ENCODE data around the gene RASL12. TPM values are rescaled to one million over a fixed set of nuclear protein-coding genes. Genes with fewer than 3 reads are reported as not detected.

The RASL12 gene
- total and polyA plus RNA-seq, 2 of the 4 experiments (the other 2 are of a cell fraction) = 0.18 to 0.22 TPM

DNA sequence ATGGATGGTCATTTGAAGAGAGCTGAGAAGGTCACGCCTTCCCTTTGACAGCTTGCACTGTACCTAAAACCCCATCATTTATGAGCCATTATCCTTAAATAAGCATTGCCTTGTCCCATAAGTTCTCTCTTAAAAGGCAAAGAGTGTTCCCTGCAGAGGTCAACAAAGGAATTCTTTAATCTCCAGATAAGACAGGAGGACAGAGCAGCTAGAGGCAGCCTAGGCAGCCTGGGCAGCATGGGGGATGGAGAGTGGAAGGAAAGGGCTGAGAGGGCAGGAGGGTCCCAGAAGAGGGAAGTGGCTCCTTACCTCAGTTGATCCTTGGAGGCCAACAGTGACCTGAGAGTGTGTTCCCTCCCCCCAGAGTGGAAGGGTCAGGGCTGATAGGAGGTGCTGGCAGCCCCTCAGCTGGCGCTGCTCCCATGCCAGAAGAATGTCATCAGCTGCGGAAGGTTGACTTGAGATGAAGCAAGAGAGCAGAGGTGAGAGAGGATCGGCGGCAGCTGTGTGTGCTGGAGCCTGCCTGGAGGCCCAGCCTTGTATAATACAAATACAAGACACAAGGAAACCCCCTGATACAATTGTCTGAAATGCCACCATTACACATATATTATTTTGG lies 21.5 kb upstream of the RASL12 start:
- no TSS peak for BruUV-seq (replicated peaks)
- peak overlapping the region; percentile 27; the same call in 1 of the 2 replicates for H3K4me2 ChIP-seq (ENCODE audit: low read depth, low read length)
- TF ChIP-seq POLR2A (IDR thresholded peaks at IDR 0.05; ENCODE audit: low read depth, low read length) = no peak
- TF ChIP-seq CEBPB (IDR thresholded peaks at IDR 0.05; ENCODE audit: low read depth, low read length) = peak; percentile 80
- no peak overlapping the region for H4K91ac ChIP-seq (ENCODE audit: insufficient read depth, low read depth, low read length)
- dilution Hi-C loops (cut with HindIII; ENCODE audit: low sequenced_read_pairs, unreplicated experiment) (no loop called here), in situ Hi-C loops (cut with MboI; ENCODE audit: low sequenced_read_pairs) (loop anchor here (5.0 to 10.0 kb wide), 2 partner anchors 37 to 55 kb away; no protein-coding TSS in a partner anchor), intact Hi-C loops (cut with micrococcal nuclease) (no loop called here)
- peak overlapping the region; percentile 9; the same call in 1 of the 3 replicates for H2BK15ac ChIP-seq (ENCODE audit: low read depth, low read length)
- H2AK5ac ChIP-seq (ENCODE audit: low read depth, low read length) = peak overlapping the region; percentile 52
- H3K9ac ChIP-seq (ENCODE audit: low read depth, low read length) = no peak overlapping the region
- no peak overlapping the region for H3K56ac ChIP-seq (ENCODE audit: extremely low read depth, insufficient read depth, low read length)
- no peak overlapping the region; the same call in 1 of the 2 replicates for H3K23ac ChIP-seq (ENCODE audit: low read depth, low read length)
- no peak overlapping the region for H2BK5ac ChIP-seq (ENCODE audit: low read depth, low read length, poor library complexity, severe bottlenecking)
- peaks cover 27% of the 10 kb centered on the region for H3K4me1 ChIP-seq (ENCODE audit: control insufficient read depth, insufficient read depth, low read length)
- no peak overlapping the region for H2AK9ac ChIP-seq (replicated peaks; ENCODE audit: low read depth, low read length, poor library complexity)
- no peaks in the 10 kb centered on the region for H4K20me1 ChIP-seq (ENCODE audit: insufficient read depth, low read length)
- H2BK120ac ChIP-seq (ENCODE audit: low read depth, low read length) = peak overlapping the region; percentile 5; the same call in 1 of the 2 replicates
- H4K5ac ChIP-seq (ENCODE audit: low read depth, low read length) = peak overlapping the region; percentile 0; the same call in 1 of the 2 replicates
- WGBS, 2 experiments (ENCODE audit: extremely low coverage in 2 of 2, insufficient read length in 1 of 2) = no CpG with 5 or more reads among the region's 5 CpGs
- H4K8ac ChIP-seq (ENCODE audit: low read depth in 2 of 2, low read length in 2 of 2) = no peak overlapping the region; a peak in 1 of 4 replicates
- H2BK20ac ChIP-seq (ENCODE audit: low read depth, low read length) = peak overlapping the region; percentile 59; the same call in 1 of the 2 replicates
- no peaks in the 10 kb centered on the region for H3K9me3 ChIP-seq (ENCODE audit: control insufficient read depth, insufficient read depth, low read length)
- peak; percentile 68 for DNase-seq
- H3K4ac ChIP-seq (ENCODE audit: low read depth, low read length) = peak overlapping the region; percentile 4; the same call in 1 of the 2 replicates
- no peak overlapping the region for H3K14ac ChIP-seq (replicated peaks; ENCODE audit: low read depth, low read length)
- peak overlapping the region; percentile 16; the same call in 1 of the 2 replicates for H3K18ac ChIP-seq (ENCODE audit: low read depth, low read length)
- H3K36me3 ChIP-seq (ENCODE audit: control insufficient read depth, insufficient read depth, low read length) = no peaks in the 10 kb centered on the region
- CTCF ChIA-PET = interaction anchor here (0.5 to 1.9 kb wide), 3 partner anchors 12 to 56 kb away, joined by 3 to 9 read pairs (median 4); no protein-coding TSS in a partner anchor
- H3K9me1 ChIP-seq (ENCODE audit: insufficient read depth, low read length) = no peaks in the 10 kb centered on the region
- ATAC-seq (ENCODE audit: low read depth) = peak; percentile 69
- peaks cover 19% of the 10 kb centered on the region for H3K27me3 ChIP-seq (ENCODE audit: control insufficient read depth, insufficient read depth, low read length)
- no peaks in the 10 kb centered on the region for H3K79me1 ChIP-seq (ENCODE audit: low read depth in 1 of 2, low read length in 2 of 2)
- H3K4me3 ChIP-seq (ENCODE audit: insufficient read depth, low read depth, low read length) = no peak overlapping the region
- POLR2A ChIA-PET (ENCODE audit: unreplicated experiment) = no interaction called here
- peak overlapping the region; percentile 13; the same call in 1 of the 2 replicates for H3K27ac ChIP-seq (ENCODE audit: insufficient read depth, low read length)
- no peak overlapping the region for H2AFZ ChIP-seq (replicated peaks; ENCODE audit: low read length, poor library complexity)

Data from IMR-90 (cell line).